BLaER1 treated with 17β-estradiol and CSF1 and Interleukin-3, amounts not matched to agents 10 nM and 100 nM (cell line): ENCODE measurements around the gene FAM149B1.

Source experiments
- H3K27ac ChIP-seq, 11 experiments: shearing (Covaris generic); formaldehyde crosslinking; 2 replicates each; pipeline ENCODE4 v1.8.1; 2022
- H3K27me3 ChIP-seq, 11 experiments: shearing (Covaris generic); formaldehyde crosslinking; 2 replicates each; pipeline ENCODE4 v1.8.1; 2022
- H3K36me3 ChIP-seq, 11 experiments: shearing (Covaris generic); formaldehyde crosslinking; 2 replicates each; pipeline ENCODE4 v1.8.1; 2022
- H3K4me1 ChIP-seq, 10 experiments: shearing (Covaris generic); formaldehyde crosslinking; 2 replicates each; pipeline ENCODE4 v1.8.1; 2022
- H3K4me2 ChIP-seq, 11 experiments: shearing (Covaris generic); formaldehyde crosslinking; 2 replicates each; pipeline ENCODE4 v1.8.1; 2022
- H3K4me3 ChIP-seq, 10 experiments: shearing (Covaris generic); formaldehyde crosslinking; 2 replicates each; pipeline ENCODE4 v1.8.1; 2022
- H3K9ac ChIP-seq, 11 experiments: shearing (Covaris generic); formaldehyde crosslinking; 2 replicates each; pipeline ENCODE4 v1.8.1; 2022
- H3K9me3 ChIP-seq, 11 experiments: shearing (Covaris generic); formaldehyde crosslinking; replicated peaks in 1 of 11; 2 replicates each; pipeline ENCODE4 v1.8.1; 2022
- H4K20me1 ChIP-seq, 11 experiments: shearing (Covaris generic); formaldehyde crosslinking; 2 replicates each; pipeline ENCODE4 v1.8.1; 2022
- Cebpa-rat ChIP-seq, 11 experiments: shearing (Covaris generic); IDR thresholded peaks; 2 replicates each; pipeline ENCODE4 v1.8.1; 2022

The FAM149B1 gene

GRCh38 chr10:73293461-73293860 is 125.5 kb downstream of the FAM149B1 start:
- Histone ChIP-seq H3K36me3 (peaks cover 4 to 70% (median 28%) of the 10 kb centered on the region in 11 experiments; a peak in 18 of 22 replicates), H3K9ac (no peak overlapping the region), H3K9me3 (peaks cover 11 to 22% (median 17%) of the 10 kb centered on the region in 11 experiments; a peak in 21 of 22 replicates), H3K27me3 (no peaks in the 10 kb centered on the region), H3K27ac (no peak overlapping the region), H3K4me2 (no peak overlapping the region), H4K20me1 (no peaks in the 10 kb centered on the region), H3K4me1 (peaks cover 0 to 2% (median 0%) of the 10 kb centered on the region in 10 experiments; a peak in 2 of 20 replicates), H3K4me3 (no peak overlapping the region)
- no peak for TF ChIP-seq Cebpa-rat (IDR thresholded peaks at IDR 0.05)
